Measurements from ENCODE around the gene ETFB. TPM values are rescaled to one million over a fixed set of nuclear protein-coding genes. Genes with fewer than 3 reads are reported as not detected.

ETFB gene
- total and polyA plus RNA-seq, 9 of the 15 experiments (the other 6 are each of a cell fraction or from before 2014, with no cell fraction given), result 18.1 to 143 (median 96.1) TPM

DNA sequence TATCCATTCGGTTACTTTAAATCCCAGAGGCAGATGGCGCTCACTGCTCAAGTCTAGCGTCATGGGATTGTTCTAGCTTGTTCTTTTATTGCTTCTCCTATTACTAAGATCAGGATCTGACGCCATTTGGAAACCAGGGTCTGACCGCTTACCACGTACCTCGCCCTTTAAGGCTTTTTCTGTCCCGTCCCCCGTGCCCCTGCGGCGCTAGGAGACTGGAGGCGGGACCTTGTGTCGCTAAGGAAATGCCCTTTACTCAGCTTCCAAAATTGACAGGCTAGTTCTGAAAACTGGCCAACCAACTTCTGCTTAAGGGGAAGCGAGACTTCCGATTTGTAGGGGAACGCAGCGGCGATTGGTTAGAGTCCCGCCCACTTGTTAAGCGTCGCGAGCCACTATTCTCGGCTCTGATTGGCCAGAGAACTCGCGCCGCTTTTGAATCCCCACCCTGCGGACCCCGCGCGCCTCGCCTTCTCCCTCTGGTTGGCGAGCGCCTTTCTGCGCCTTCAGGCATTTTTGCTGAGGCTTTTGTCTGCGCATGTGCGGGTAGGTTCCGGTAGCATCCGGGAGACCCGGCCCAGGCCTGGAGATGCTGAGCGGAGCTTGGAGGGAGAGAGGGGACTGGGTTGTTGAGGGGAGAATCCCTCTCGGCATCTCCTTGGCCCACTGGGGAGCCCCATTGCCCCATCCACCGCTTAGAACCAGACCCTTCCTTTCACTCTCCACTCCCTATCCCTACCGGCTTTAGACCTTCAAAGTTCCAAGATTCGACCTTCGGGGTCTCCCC, 28.1 kb upstream of the ETFB start (continued):
- 0 out of 2 replicates have a peak, but pooled peaks have one; percentile 53 for TF ChIP-seq ZC3H4 (CRISPR knock-in tag; IDR thresholded peaks at IDR 0.05; ENCODE audit: borderline replicate concordance)
- TF ChIP-seq, protein P1, sequence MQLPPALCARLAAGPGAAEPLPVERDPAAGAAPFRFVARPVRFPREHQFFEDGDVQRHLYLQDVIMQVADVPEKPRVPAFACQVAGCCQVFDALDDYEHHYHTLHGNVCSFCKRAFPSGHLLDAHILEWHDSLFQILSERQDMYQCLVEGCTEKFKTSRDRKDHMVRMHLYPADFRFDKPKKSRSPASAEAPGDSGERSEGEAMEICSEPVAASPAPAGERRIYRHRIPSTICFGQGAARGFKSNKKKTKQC (CRISPR knock-in tag; IDR thresholded peaks at IDR 0.05), result no peak
- no peak for TF ChIP-seq CHD1 (IDR thresholded peaks at IDR 0.05; ENCODE audit: low read length)
- TF ChIP-seq NR2C1 (IDR thresholded peaks at IDR 0.05), result peak; percentile 14; the same call in 1 of the 2 replicates
- TF ChIP-seq NR2C1 (tag; IDR thresholded peaks at IDR 0.05), result no peak
- TF ChIP-seq, protein P2, sequence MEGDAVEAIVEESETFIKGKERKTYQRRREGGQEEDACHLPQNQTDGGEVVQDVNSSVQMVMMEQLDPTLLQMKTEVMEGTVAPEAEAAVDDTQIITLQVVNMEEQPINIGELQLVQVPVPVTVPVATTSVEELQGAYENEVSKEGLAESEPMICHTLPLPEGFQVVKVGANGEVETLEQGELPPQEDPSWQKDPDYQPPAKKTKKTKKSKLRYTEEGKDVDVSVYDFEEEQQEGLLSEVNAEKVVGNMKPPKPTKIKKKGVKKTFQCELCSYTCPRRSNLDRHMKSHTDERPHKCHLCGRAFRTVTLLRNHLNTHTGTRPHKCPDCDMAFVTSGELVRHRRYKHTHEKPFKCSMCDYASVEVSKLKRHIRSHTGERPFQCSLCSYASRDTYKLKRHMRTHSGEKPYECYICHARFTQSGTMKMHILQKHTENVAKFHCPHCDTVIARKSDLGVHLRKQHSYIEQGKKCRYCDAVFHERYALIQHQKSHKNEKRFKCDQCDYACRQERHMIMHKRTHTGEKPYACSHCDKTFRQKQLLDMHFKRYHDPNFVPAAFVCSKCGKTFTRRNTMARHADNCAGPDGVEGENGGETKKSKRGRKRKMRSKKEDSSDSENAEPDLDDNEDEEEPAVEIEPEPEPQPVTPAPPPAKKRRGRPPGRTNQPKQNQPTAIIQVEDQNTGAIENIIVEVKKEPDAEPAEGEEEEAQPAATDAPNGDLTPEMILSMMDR (IDR thresholded peaks at IDR 0.05 in 2 of 3, conservative IDR thresholded peaks at IDR 0.05 in 1 of 3; ENCODE audit: insufficient read depth in 2 of 3, low read depth in 1 of 3, low read length in 3 of 3), result peak in 2 of 3 experiments; percentile 23 to 36; a peak in 3 of 6 replicates
- TF ChIP-seq, protein P3, sequence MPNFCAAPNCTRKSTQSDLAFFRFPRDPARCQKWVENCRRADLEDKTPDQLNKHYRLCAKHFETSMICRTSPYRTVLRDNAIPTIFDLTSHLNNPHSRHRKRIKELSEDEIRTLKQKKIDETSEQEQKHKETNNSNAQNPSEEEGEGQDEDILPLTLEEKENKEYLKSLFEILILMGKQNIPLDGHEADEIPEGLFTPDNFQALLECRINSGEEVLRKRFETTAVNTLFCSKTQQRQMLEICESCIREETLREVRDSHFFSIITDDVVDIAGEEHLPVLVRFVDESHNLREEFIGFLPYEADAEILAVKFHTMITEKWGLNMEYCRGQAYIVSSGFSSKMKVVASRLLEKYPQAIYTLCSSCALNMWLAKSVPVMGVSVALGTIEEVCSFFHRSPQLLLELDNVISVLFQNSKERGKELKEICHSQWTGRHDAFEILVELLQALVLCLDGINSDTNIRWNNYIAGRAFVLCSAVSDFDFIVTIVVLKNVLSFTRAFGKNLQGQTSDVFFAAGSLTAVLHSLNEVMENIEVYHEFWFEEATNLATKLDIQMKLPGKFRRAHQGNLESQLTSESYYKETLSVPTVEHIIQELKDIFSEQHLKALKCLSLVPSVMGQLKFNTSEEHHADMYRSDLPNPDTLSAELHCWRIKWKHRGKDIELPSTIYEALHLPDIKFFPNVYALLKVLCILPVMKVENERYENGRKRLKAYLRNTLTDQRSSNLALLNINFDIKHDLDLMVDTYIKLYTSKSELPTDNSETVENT (CRISPR knock-in tag; IDR thresholded peaks at IDR 0.05), result peak; percentile 41; the same call in 1 of the 2 replicates
- TF ChIP-seq TAF15 (IDR thresholded peaks at IDR 0.05; ENCODE audit: low read depth, low read length), result no peak
- TF ChIP-seq, protein P4, sequence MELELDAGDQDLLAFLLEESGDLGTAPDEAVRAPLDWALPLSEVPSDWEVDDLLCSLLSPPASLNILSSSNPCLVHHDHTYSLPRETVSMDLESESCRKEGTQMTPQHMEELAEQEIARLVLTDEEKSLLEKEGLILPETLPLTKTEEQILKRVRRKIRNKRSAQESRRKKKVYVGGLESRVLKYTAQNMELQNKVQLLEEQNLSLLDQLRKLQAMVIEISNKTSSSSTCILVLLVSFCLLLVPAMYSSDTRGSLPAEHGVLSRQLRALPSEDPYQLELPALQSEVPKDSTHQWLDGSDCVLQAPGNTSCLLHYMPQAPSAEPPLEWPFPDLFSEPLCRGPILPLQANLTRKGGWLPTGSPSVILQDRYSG (tag; conservative IDR thresholded peaks at IDR 0.05; ENCODE audit: low read depth), result no peak
- no peak for TF ChIP-seq EHMT2 (IDR thresholded peaks at IDR 0.05)
- peak; percentile 90 for TF ChIP-seq ASH1L (IDR thresholded peaks at IDR 0.05; ENCODE audit: borderline replicate concordance, low read depth, partially characterized antibody)
- no peak for TF ChIP-seq ZNF717 (CRISPR knock-in tag; IDR thresholded peaks at IDR 0.05)
- TF ChIP-seq TAF1 (IDR thresholded peaks at IDR 0.05; ENCODE audit: control insufficient read depth, extremely low read depth, insufficient read depth, low read length, severe bottlenecking), result peak; percentile 82
- TF ChIP-seq ETV1 (tag; conservative IDR thresholded peaks at IDR 0.05; ENCODE audit: low read depth), result no peak; the same call in 1 of the 2 replicates
- TF ChIP-seq TOE1 (IDR thresholded peaks at IDR 0.05; ENCODE audit: borderline replicate concordance), result no peak
- TF ChIP-seq TOE1 (CRISPR knock-in tag; IDR thresholded peaks at IDR 0.05; ENCODE audit: borderline replicate concordance, low read depth), result no peak
- TF ChIP-seq, protein P5, sequence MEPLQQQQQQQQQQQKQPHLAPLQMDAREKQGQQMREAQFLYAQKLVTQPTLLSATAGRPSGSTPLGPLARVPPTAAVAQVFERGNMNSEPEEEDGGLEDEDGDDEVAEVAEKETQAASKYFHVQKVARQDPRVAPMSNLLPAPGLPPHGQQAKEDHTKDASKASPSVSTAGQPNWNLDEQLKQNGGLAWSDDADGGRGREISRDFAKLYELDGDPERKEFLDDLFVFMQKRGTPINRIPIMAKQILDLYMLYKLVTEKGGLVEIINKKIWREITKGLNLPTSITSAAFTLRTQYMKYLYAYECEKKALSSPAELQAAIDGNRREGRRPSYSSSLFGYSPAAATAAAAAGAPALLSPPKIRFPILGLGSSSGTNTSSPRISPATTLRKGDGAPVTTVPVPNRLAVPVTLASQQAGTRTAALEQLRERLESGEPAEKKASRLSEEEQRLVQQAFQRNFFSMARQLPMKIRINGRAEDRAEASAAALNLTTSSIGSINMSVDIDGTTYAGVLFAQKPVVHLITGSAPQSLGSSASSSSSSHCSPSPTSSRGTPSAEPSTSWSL (CRISPR knock-in tag; IDR thresholded peaks at IDR 0.05; ENCODE audit: borderline replicate concordance), result no peak

Measured in K562 (cell line).